Activated CD4-positive, alpha-beta T cell treated with anti-CD3 and anti-CD28 coated beads, Interleukin-2, amount 10 ng/mL, durations not matched to agents 7 days and 5 days (primary cell): ENCODE measurements around the gene TNNT2. TPM values are rescaled to one million over a fixed set of nuclear protein-coding genes. Genes with fewer than 3 reads are reported as not detected.

Source experiments
- CTCF ChIA-PET: fragments of 350-600 bp; sonication (Branson Sonifier 250); formaldehyde crosslinking; loops from one replicate; lab custom pipeline; 2021; ENCODE audit warnings: antibody characterized with exemption; lab: Charles Lee
- POLR2A ChIA-PET: fragments of 350-600 bp; sonication (Branson Sonifier 250); formaldehyde crosslinking; loops from one replicate; lab custom pipeline; 2021; ENCODE audit warnings: antibody characterized with exemption; lab: Charles Lee
- DNase-seq: peaks from one replicate; pipeline ENCODE4 v3.0.0-alpha.2; 2020
- H3K27ac Mint-ChIP-seq: one replicate; pipeline ENCODE4 v1.8.0; 2021; ENCODE audit warnings: mild to moderate bottlenecking, moderate library complexity, mixed read lengths
- H3K27me3 Mint-ChIP-seq: one replicate; pipeline ENCODE4 v1.8.0; 2021; ENCODE audit warnings: mixed read lengths
- H3K36me3 Mint-ChIP-seq: one replicate; pipeline ENCODE4 v1.8.0; 2021; ENCODE audit warnings: low read depth, mixed read lengths
- H3K4me1 Mint-ChIP-seq: one replicate; pipeline ENCODE4 v1.8.0; 2021; ENCODE audit warnings: mixed read lengths
- H3K4me3 Mint-ChIP-seq: one replicate; pipeline ENCODE4 v1.8.0; 2021; ENCODE audit warnings: mild to moderate bottlenecking, moderate library complexity, mixed read lengths
- H3K9me3 Mint-ChIP-seq: one replicate; pipeline ENCODE4 v1.8.0; 2021; ENCODE audit warnings: mixed read lengths
- total RNA-seq, 2 experiments: library from RNA; stranded (reverse); gene quantifications; one replicate each; pipeline ENCODE4 v1.2.3, GENCODE V29; 2021

Gene TNNT2
- total RNA-seq, 2 experiments from 2014 or later = not detected

DNA sequence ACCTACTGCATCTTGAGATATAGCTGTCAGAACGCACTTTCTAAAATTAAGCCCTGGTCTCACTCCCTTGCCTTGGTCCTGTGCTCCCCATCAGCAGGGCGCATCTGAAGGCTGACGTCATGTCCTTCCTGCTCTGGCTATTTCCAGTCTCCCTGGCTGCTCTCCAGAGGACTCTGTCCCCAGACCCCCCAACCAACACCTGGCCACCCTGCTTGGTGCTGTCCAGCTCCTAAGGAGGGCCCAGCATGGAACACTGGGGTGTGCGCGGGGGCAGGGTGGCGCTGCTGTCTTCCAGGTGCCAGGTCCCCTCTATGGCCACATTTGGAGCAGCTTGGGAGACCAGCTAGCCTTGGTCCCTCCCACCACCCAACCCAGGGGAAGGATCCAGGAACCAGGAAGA lies 8.3 kb downstream of the TNNT2 start:
- ChIA-PET CTCF (interaction anchor here (1.5 kb wide), 1 partner anchor 11 kb away, joined by 3 read pairs; no protein-coding TSS in a partner anchor), POLR2A (no interaction called here)
- Mint-ChIP-seq H3K36me3 (no peaks in the 10 kb centered on the region), H3K27ac (no peak overlapping the region), H3K4me3 (no peak overlapping the region), H3K9me3 (no peaks in the 10 kb centered on the region), H3K27me3 (peaks cover 3% of the 10 kb centered on the region), H3K4me1 (no peaks in the 10 kb centered on the region)
- DNase-seq = no peak

DNA sequence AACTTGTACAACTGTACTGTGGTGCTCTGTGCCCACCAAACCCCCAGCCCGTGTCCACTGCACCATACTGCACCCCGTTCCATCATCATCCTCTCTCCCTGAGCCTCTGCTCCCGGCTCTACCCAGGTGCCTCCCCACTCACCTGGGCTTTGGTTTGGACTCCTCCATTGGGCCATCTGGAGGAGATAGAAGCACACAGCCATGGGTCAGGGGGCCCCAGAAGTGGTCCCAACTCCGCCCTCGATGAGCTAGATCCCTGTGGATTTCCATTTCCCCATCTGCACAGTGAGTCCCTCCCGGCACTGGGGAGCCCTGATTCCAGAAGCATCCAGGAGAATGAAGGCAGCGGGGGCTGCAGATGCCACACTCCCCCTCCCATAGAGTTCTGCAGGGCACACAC lies 10.8 kb downstream of the TNNT2 start:
- no peak overlapping the region for H3K27ac Mint-ChIP-seq
- ChIA-PET POLR2A (no interaction called here), CTCF (no interaction called here)

DNA sequence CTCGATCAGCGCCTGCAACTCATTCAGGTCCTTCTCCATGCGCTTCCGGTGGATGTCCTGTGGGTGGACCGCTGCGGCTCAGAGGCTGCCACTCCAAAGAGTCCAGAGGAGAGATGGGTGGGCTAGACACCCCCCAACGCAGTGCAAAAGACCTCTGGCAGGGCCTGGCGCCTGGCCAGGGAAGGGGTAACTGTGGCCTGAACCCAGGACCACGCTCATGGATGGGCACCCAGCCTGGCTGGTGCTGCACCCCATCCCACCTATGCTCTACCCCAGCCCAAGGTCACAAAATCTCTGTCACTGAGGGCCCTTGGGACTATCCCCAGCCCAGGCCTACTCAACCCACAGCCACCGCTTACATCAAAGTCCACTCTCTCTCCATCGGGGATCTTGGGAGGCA lies 12.2 kb downstream of the TNNT2 start:
- no peaks in the 10 kb centered on the region for H3K36me3 Mint-ChIP-seq
- H3K4me1 Mint-ChIP-seq = no peaks in the 10 kb centered on the region
- no peaks in the 10 kb centered on the region for H3K9me3 Mint-ChIP-seq
- POLR2A ChIA-PET = no interaction called here
- DNase-seq = no peak
- H3K27ac Mint-ChIP-seq = no peak overlapping the region
- H3K4me3 Mint-ChIP-seq = no peak overlapping the region
- CTCF ChIA-PET = interaction anchor here (1.1 kb wide), 1 partner anchor 11 kb away, joined by 3 read pairs; no protein-coding TSS in a partner anchor
- H3K27me3 Mint-ChIP-seq = peaks cover 2% of the 10 kb centered on the region

More for the DNA sequence above, 10.8 kb downstream of the TNNT2 start:
- no peak overlapping the region for H3K4me3 Mint-ChIP-seq
- H3K9me3 Mint-ChIP-seq = no peaks in the 10 kb centered on the region
- DNase-seq = no peak
- no peaks in the 10 kb centered on the region for H3K36me3 Mint-ChIP-seq
- H3K4me1 Mint-ChIP-seq = no peaks in the 10 kb centered on the region
- H3K27me3 Mint-ChIP-seq = peaks cover 5% of the 10 kb centered on the region

DNA sequence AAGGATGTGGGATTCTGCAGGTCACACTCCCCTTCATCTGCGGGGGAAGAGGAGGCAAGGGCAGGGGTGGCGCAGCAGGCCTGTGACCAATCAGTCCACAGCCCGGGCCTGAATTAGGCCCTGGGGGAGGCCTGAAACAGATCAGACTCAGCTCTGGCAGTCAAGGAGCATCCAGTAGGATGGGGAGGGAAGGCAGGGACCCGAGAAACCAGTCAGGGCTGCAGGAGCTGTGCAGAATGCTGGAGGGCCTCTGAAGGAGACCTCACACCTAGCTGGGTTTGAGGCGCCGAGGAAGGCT lies 12.7 kb downstream of the TNNT2 start:
- peaks cover 2% of the 10 kb centered on the region for H3K27me3 Mint-ChIP-seq
- no peak for DNase-seq
- no peak overlapping the region for H3K27ac Mint-ChIP-seq
- no peaks in the 10 kb centered on the region for H3K9me3 Mint-ChIP-seq
- H3K4me3 Mint-ChIP-seq = no peak overlapping the region
- ChIA-PET POLR2A (no interaction called here), CTCF (interaction anchor here (1.1 kb wide), 1 partner anchor 11 kb away, joined by 3 read pairs; no protein-coding TSS in a partner anchor)
- no peaks in the 10 kb centered on the region for H3K4me1 Mint-ChIP-seq
- no peaks in the 10 kb centered on the region for H3K36me3 Mint-ChIP-seq

DNA sequence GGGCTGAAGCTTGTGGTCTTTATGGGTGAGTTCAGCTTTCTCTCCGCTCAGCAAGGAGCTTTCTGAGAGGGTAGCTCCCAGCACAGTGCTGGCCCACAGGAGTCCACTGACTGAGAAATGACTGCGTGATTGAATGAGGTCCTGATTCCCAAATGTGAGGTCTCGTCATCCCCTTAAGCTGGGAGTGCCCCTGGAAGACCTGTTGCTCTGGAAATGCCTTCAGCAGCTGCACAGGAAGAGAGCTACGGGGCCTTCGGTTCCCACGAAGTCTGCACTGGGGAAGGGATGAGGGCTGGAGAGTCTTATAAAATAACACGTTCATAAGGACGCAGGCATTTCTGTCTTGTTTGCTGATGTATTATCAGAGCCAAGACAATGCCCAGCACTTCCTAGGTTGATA lies 14.0 kb downstream of the TNNT2 start:
- peaks cover 2% of the 10 kb centered on the region for H3K27me3 Mint-ChIP-seq
- H3K4me1 Mint-ChIP-seq = no peaks in the 10 kb centered on the region
- no peak overlapping the region for H3K27ac Mint-ChIP-seq
- ChIA-PET CTCF (interaction anchor here (1.0 kb wide), 1 partner anchor 10 kb away, joined by 4 read pairs; no protein-coding TSS in a partner anchor), POLR2A (no interaction called here)
- no peaks in the 10 kb centered on the region for H3K9me3 Mint-ChIP-seq
- no peak overlapping the region for H3K4me3 Mint-ChIP-seq
- no peaks in the 10 kb centered on the region for H3K36me3 Mint-ChIP-seq
- no peak for DNase-seq

DNA sequence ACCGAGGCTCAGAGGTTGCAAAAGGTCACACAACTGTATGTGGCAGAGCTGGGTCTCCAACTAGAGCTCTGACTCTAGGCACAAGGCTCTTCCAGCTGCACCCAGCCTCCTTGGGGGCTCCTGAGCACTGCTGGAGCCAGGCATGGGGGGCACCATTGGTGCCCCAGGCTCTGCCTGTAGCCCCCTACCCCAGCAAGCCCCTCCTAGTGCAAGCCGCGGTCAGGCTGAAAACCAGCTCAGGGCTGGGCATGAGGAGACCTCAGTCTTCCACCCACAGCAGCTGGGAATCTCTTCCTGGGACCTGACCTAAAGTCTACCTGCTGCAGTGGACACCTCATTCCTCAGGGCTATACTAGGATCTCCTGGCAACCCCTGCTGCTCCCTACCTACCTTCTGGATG lies 14.6 kb downstream of the TNNT2 start:
- no peak overlapping the region for H3K27ac Mint-ChIP-seq
- peaks cover 2% of the 10 kb centered on the region for H3K27me3 Mint-ChIP-seq
- H3K4me3 Mint-ChIP-seq = no peak overlapping the region
- ChIA-PET CTCF (interaction anchor here (0.8 to 1.0 kb wide), 2 partner anchors 11 to 16 kb away, joined by 3 to 4 read pairs; no protein-coding TSS in a partner anchor), POLR2A (no interaction called here)
- DNase-seq = no peak
- no peaks in the 10 kb centered on the region for H3K36me3 Mint-ChIP-seq
- H3K9me3 Mint-ChIP-seq = no peaks in the 10 kb centered on the region
- H3K4me1 Mint-ChIP-seq = no peaks in the 10 kb centered on the region

DNA sequence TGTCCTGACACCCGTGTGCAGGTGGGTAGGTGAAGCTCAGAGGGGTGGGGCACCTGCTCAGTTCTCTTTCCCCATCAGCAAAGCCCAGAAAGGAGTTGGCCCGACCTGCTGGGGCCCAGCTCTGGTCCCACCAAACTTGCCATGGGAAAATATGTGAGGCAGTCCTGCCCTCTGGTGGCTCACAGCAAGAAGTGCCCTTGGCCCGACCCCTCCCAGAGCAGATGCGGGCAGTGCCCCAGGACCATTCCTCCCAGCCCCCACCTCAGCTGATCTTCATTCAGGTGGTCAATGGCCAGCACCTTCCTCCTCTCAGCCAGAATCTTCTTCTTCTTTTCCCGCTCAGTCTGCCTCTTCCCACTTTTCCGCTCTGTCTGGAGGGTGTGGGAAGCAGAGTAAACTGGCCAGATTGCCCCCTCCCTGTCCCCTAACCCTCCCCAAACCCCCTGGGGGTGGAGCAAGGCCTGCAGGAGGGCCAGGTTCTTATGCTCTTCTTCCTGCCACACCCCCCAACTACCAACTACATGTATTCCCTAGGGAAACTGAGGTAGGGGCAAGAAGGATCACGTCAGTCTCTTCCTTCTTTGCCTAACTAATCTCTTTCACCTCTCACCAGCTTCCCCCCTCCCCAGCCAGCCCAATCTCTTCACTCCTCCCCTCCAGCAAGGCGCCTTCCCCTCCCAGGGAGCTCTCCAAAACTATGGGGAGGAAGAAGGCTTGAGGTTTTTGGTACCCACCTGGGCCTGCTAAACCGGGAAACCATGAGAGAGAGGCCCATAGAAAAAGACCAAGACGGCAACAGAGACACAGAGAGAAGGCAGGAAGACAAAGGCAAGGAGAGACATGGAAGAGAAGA lies 15.6 kb downstream of the TNNT2 start:
- Mint-ChIP-seq H3K27me3 (peaks cover 2% of the 10 kb centered on the region), H3K36me3 (no peaks in the 10 kb centered on the region), H3K9me3 (no peaks in the 10 kb centered on the region), H3K27ac (no peak overlapping the region), H3K4me3 (no peak overlapping the region), H3K4me1 (no peaks in the 10 kb centered on the region)
- peak; percentile 32 for DNase-seq
- POLR2A ChIA-PET = no interaction called here
- CTCF ChIA-PET = interaction anchor here (0.8 to 1.5 kb wide), 4 partner anchors 10 to 110 kb away, joined by 3 to 5 read pairs (median 4); no protein-coding TSS in a partner anchor

DNA sequence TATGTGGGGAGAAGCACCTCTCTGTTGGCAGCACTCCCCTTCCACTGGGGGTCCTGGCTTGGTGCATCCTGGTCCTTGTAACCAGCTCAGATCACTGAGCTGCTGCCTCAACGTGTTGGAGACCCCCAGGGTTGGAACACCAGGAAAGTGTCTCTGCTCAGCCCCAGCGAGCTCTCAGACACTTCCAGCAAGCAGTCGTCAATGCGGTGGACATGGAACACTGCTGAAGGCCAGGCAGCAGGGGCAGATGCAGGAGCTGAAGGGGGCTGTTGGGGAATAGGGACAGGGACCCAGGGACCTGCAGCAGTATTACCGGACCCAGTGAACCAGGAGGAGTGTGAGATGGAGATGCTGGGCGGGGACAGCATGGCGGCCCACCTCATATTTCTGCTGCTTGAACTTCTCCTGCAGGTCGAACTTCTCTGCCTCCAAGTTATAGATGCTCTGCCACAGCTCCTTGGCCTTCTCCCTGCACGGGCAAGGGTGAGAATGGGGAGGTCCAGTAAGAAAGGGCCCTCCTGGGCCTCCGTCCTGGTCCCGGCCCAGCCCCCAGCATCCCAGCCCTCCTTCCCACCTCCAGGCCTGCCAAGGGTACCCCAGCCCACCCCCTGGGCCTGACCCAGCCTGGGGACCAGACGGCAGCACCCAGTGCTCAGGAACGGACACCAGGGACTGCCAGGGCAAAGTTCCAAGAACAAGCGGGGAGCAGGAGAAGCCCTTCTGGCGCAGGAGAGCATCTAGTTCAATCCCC lies 16.4 kb downstream of the TNNT2 start:
- Mint-ChIP-seq H3K4me3 (no peak overlapping the region), H3K36me3 (no peaks in the 10 kb centered on the region), H3K9me3 (no peaks in the 10 kb centered on the region), H3K27me3 (peaks cover 2% of the 10 kb centered on the region), H3K27ac (no peak overlapping the region), H3K4me1 (no peaks in the 10 kb centered on the region)
- POLR2A ChIA-PET = no interaction called here
- CTCF ChIA-PET = interaction anchor here (1.1 to 1.5 kb wide), 3 partner anchors 11 to 109 kb away, joined by 4 to 5 read pairs (median 5); no protein-coding TSS in a partner anchor
- no peak for DNase-seq

DNA sequence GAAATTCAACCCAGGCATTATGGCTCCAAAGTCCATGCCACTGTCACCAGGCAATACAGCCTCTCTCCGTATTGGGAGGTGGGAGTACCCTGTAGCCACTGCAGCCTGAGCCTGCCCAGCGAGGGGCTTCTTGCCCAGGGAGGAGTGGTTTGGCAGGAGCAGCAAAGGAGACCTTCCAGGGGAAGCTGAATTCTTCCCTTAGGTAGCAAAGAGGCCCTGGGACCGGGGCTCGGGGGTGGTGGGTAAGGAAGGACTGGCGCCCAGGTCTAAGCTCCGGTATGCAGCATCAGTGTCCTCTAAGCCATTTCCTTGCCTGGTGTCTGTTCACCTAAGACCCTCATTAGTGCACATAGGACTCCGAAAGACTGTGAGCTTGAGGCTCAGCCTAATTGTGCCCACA lies 17.0 kb downstream of the TNNT2 start:
- CTCF ChIA-PET = interaction anchor here (1.2 to 1.5 kb wide), 2 partner anchors 12 to 21 kb away, joined by 4 to 5 read pairs; no protein-coding TSS in a partner anchor
- POLR2A ChIA-PET = interaction anchor here (0.6 kb wide), 1 partner anchor 492 kb away, joined by 8 read pairs; no protein-coding TSS in a partner anchor
- no peak overlapping the region for H3K4me3 Mint-ChIP-seq
- no peaks in the 10 kb centered on the region for H3K9me3 Mint-ChIP-seq
- H3K4me1 Mint-ChIP-seq = no peaks in the 10 kb centered on the region
- no peak overlapping the region for H3K27ac Mint-ChIP-seq
- H3K36me3 Mint-ChIP-seq = no peaks in the 10 kb centered on the region
- peaks cover 2% of the 10 kb centered on the region for H3K27me3 Mint-ChIP-seq
- DNase-seq = no peak

DNA sequence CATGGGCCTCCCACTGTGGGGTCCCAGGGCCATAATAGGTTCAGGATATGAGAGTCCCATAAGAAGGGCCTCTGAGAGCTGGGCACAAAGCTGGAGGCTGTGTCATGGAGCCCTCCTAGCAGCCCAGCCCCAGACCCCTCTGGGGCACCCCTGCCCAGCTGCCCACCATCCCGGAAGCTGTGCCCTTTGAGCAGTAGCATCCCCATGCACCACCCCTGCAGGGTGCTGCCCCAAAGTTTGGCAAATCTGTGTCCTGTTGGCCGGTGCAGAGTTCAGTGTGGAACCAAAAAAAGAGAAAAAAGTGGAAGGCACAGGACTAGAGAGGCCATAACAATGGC lies 17.6 kb downstream of the TNNT2 start:
- no peak overlapping the region for H3K4me3 Mint-ChIP-seq
- ChIA-PET CTCF (no interaction called here), POLR2A (no interaction called here)
- H3K27ac Mint-ChIP-seq = no peak overlapping the region
- H3K4me1 Mint-ChIP-seq = no peaks in the 10 kb centered on the region
- H3K9me3 Mint-ChIP-seq = no peaks in the 10 kb centered on the region
- no peak for DNase-seq
- no peaks in the 10 kb centered on the region for H3K36me3 Mint-ChIP-seq
- peaks cover 2% of the 10 kb centered on the region for H3K27me3 Mint-ChIP-seq

DNA sequence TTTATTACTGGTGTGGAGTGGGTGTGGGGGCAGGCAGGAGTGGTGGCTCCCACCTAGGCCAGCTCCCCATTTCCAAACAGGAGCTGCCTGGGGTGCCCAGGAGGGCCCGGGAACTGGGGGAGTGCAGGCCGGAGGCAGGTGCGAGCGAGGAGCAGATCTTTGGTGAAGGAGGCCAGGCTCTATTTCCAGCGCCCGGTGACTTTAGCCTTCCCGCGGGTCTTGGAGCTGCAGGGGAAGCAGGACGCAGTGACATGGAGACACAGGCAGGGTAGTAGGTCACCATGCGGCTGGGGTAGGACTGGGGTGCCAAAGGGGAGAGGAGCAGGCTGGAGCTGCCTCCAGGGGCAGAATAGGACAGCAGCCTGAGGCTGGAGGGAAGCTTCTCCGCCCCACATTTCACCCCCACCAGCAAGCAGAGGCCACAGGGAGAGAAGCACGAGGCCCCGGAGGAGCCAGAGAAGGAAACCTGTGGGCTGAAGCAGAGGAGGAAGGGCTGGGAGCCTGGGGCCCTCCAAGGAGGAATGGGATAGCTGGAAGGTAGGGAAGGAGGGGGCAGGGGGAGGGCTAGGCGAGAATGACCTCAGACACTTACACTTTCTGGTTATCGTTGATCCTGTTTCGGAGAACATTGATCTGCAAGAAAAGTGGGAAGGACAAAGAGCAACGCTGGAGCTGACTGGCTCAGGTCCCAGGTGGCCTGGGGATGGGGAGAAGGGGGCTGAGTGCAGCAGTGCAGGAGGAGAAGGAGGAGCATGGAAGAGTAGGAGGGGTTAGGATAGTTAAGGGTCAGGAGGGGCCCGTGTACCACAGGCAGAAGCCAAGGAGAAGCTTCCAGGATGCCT lies 18.2 kb downstream of the TNNT2 start:
- H3K4me3 Mint-ChIP-seq = no peak overlapping the region
- no peaks in the 10 kb centered on the region for H3K36me3 Mint-ChIP-seq
- ChIA-PET CTCF (interaction anchor here (1.0 to 1.2 kb wide), 2 partner anchors 9 to 24 kb away, joined by 3 read pairs; no protein-coding TSS in a partner anchor), POLR2A (no interaction called here)
- DNase-seq = no peak
- no peaks in the 10 kb centered on the region for H3K9me3 Mint-ChIP-seq
- no peak overlapping the region for H3K27ac Mint-ChIP-seq
- H3K4me1 Mint-ChIP-seq = no peaks in the 10 kb centered on the region
- H3K27me3 Mint-ChIP-seq = peaks cover 2% of the 10 kb centered on the region

DNA sequence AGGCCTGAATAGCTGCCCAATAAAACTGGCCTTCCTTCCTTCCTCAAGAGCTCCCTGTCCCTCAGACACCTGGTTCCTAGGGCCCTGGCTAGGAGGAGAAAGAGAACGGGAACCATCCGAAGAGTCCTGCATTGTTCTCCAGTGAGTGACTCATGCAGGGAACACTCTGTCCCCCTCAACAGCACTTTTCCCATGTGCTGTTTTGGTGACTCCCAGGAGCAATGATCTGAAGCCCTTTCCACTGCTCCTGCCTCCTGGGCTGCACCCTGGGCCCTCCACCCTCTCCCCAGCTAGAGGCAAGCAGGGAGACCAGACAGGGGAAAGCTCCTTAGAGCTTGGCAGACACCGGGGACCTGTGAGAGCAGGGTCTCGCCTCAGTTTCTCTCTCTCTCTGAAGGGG lies 18.9 kb downstream of the TNNT2 start:
- CTCF ChIA-PET = interaction anchor here (1.0 to 1.2 kb wide), 2 partner anchors 10 to 25 kb away, joined by 3 read pairs; no protein-coding TSS in a partner anchor
- no peak overlapping the region for H3K27ac Mint-ChIP-seq
- H3K4me3 Mint-ChIP-seq = no peak overlapping the region
- no peaks in the 10 kb centered on the region for H3K4me1 Mint-ChIP-seq
- H3K27me3 Mint-ChIP-seq = peaks cover 2% of the 10 kb centered on the region
- H3K9me3 Mint-ChIP-seq = no peaks in the 10 kb centered on the region
- H3K36me3 Mint-ChIP-seq = no peaks in the 10 kb centered on the region
- DNase-seq = no peak
- POLR2A ChIA-PET = no interaction called here
